Measurements from ENCODE around the gene CDRT4.

The CDRT4 gene

GRCh38 chr17:15395091-15395490 is 72.3 kb downstream of the CDRT4 start:
- TF ChIP-seq FOXP2 (optimal IDR thresholded peaks at IDR 0.05; ENCODE audit: borderline replicate concordance, extremely low read depth, extremely low read length, insufficient read depth) (no peak), TAF1 (IDR thresholded peaks at IDR 0.05; ENCODE audit: borderline replicate concordance, insufficient read depth, low read length) (no peak), POLR2AphosphoS5 (IDR thresholded peaks at IDR 0.05; ENCODE audit: low read depth, low read length) (no peak), SIN3A (IDR thresholded peaks at IDR 0.05; ENCODE audit: borderline replicate concordance, insufficient read depth, low read length) (no peak)
- TF ChIP-seq, protein P1, sequence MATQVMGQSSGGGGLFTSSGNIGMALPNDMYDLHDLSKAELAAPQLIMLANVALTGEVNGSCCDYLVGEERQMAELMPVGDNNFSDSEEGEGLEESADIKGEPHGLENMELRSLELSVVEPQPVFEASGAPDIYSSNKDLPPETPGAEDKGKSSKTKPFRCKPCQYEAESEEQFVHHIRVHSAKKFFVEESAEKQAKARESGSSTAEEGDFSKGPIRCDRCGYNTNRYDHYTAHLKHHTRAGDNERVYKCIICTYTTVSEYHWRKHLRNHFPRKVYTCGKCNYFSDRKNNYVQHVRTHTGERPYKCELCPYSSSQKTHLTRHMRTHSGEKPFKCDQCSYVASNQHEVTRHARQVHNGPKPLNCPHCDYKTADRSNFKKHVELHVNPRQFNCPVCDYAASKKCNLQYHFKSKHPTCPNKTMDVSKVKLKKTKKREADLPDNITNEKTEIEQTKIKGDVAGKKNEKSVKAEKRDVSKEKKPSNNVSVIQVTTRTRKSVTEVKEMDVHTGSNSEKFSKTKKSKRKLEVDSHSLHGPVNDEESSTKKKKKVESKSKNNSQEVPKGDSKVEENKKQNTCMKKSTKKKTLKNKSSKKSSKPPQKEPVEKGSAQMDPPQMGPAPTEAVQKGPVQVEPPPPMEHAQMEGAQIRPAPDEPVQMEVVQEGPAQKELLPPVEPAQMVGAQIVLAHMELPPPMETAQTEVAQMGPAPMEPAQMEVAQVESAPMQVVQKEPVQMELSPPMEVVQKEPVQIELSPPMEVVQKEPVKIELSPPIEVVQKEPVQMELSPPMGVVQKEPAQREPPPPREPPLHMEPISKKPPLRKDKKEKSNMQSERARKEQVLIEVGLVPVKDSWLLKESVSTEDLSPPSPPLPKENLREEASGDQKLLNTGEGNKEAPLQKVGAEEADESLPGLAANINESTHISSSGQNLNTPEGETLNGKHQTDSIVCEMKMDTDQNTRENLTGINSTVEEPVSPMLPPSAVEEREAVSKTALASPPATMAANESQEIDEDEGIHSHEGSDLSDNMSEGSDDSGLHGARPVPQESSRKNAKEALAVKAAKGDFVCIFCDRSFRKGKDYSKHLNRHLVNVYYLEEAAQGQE (IDR thresholded peaks at IDR 0.05; ENCODE audit: insufficient read depth in 1 of 2, low read depth in 2 of 2, low read length in 2 of 2) = no peak

- TF ChIP-seq, protein P1 (IDR thresholded peaks at IDR 0.05; ENCODE audit: insufficient read depth in 1 of 2, low read depth in 2 of 2, low read length in 2 of 2) = no peak
- TF ChIP-seq POLR2AphosphoS5 (IDR thresholded peaks at IDR 0.05; ENCODE audit: low read depth, low read length) = no peak
- TF ChIP-seq FOXP2 (optimal IDR thresholded peaks at IDR 0.05; ENCODE audit: borderline replicate concordance, extremely low read depth, extremely low read length, insufficient read depth) = no peak
- TF ChIP-seq SIN3A (IDR thresholded peaks at IDR 0.05; ENCODE audit: borderline replicate concordance, insufficient read depth, low read length) = no peak
- TF ChIP-seq TAF1 (IDR thresholded peaks at IDR 0.05; ENCODE audit: borderline replicate concordance, insufficient read depth, low read length) = no peak
Measured at GRCh38 chr17:15393414-15393813, 74.0 kb downstream of the CDRT4 start.

GRCh38 chr17:15392326-15392741 is 75.1 kb downstream of the CDRT4 start:
- no peak for TF ChIP-seq POLR2AphosphoS5 (IDR thresholded peaks at IDR 0.05; ENCODE audit: low read depth, low read length)
- TF ChIP-seq, protein P1 (IDR thresholded peaks at IDR 0.05; ENCODE audit: insufficient read depth in 1 of 2, low read depth in 2 of 2, low read length in 2 of 2) = no peak
- no peak for TF ChIP-seq SIN3A (IDR thresholded peaks at IDR 0.05; ENCODE audit: borderline replicate concordance, insufficient read depth, low read length)
- no peak for TF ChIP-seq FOXP2 (optimal IDR thresholded peaks at IDR 0.05; ENCODE audit: borderline replicate concordance, extremely low read depth, extremely low read length, insufficient read depth)
- TF ChIP-seq TAF1 (IDR thresholded peaks at IDR 0.05; ENCODE audit: borderline replicate concordance, insufficient read depth, low read length) = no peak

DNA sequence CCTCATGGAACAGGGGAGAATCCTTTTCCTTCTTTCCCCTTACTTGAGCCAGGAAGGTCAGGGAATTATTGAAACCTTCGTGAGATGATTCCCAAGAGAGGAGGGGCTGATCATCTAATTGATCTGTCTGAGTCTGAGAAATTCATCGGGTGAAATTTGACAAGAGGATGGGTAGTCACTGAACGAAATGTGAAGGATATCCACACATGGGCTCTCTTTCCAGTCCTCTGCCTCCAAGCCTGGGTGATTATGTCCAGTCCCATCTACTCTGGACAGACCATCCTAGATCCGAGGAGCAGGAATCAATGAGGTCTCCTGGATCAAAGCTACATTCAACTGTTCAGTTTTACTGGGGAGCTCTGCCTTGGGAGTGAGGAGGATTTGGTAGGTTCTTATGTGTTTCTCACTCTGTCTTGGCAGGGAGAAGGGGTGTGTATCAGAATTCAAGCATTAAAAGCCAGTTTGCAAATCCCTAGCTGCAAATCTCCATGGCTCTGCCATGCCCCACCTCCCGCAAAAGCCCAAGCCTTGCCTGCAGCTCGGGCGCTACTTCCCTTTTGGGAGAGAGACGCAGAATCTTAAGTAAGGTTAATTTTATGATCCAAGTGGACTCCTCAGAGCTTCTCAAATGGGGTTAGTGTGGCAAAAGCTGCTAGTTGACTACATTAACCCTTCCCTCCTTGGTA is 78.9 kb downstream of the CDRT4 start:
- TF ChIP-seq TAF1 (IDR thresholded peaks at IDR 0.05; ENCODE audit: borderline replicate concordance, insufficient read depth, low read length) = no peak
- no peak for TF ChIP-seq FOXP2 (optimal IDR thresholded peaks at IDR 0.05; ENCODE audit: borderline replicate concordance, extremely low read depth, extremely low read length, insufficient read depth)
- TF ChIP-seq SIN3A (IDR thresholded peaks at IDR 0.05; ENCODE audit: borderline replicate concordance, insufficient read depth, low read length) = no peak
- TF ChIP-seq, protein P1 (IDR thresholded peaks at IDR 0.05; ENCODE audit: insufficient read depth in 1 of 2, low read depth in 2 of 2, low read length in 2 of 2) = no peak
- no peak for TF ChIP-seq POLR2AphosphoS5 (IDR thresholded peaks at IDR 0.05; ENCODE audit: low read depth, low read length)

All from PFSK-1 (cell line).